ENCODE measurements around the gene AASDHPPT.
A peak's percentile ranks its signal among the peaks of the same experiment; 100 is the strongest.

AASDHPPT gene

DNA sequence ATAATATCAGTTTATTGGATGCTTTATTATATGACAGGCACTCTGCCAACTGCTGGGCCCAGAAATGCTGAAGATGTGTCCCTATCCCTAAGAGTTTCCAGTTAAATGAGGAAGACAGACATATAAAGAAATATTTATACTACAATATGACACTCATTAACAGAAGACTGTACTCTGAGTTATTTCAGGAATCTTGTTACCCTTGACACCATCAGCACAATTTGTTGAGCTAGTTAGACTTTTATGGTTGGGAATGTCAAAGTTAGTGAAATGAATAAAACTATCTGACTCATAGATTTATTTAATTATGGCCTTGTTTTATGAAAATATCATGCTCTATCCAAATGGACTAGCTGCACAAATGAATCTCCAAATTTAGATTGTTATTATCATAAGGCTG is 29.8 kb upstream of the AASDHPPT start:
- ATAC-seq, result no peak

DNA sequence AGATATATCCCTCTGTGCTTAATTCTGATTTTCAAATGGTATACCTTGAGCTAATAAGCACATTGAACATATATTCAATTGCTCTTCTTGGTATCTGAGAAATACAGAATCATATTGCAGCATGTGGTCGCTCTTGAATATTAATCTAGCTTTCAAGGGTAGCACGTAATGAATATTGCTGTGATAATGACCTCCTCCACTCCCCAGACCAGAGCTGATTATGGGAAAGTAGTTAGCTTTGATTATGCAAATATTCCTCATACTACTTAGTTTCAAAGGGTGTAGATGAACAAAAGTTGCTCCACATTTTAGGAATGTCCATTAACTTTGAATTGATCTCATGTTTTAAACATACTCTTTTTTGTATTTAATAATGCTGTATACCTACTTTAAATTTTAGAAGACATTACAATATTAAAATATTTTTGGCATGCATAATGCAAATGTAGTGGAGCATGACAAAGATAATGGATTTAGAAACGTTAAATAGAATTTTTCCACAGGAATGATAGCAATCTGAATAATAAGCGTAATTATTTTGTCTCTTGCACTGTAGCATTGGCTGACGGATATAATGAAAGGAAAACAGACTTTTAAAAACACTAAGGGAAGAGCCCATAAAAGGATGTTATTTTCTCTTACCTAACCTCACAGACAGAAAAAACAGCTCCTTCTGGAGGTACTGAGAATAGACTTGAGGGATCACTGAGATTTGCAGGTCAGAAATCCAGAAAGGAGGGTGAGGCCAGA is 27.6 kb upstream of the AASDHPPT start:
- ATAC-seq, result no peak
- no peak for TF ChIP-seq SNAI2 (CRISPR knock-in tag; IDR thresholded peaks at IDR 0.05)
- no peak for TF ChIP-seq ARNTL (CRISPR knock-in tag; IDR thresholded peaks at IDR 0.05; ENCODE audit: borderline replicate concordance, low read depth)
- TF ChIP-seq CSDC2 (CRISPR knock-in tag; IDR thresholded peaks at IDR 0.05), result no peak
- no peak for TF ChIP-seq ZC3H10 (CRISPR knock-in tag; IDR thresholded peaks at IDR 0.05)
- TF ChIP-seq, protein P1, sequence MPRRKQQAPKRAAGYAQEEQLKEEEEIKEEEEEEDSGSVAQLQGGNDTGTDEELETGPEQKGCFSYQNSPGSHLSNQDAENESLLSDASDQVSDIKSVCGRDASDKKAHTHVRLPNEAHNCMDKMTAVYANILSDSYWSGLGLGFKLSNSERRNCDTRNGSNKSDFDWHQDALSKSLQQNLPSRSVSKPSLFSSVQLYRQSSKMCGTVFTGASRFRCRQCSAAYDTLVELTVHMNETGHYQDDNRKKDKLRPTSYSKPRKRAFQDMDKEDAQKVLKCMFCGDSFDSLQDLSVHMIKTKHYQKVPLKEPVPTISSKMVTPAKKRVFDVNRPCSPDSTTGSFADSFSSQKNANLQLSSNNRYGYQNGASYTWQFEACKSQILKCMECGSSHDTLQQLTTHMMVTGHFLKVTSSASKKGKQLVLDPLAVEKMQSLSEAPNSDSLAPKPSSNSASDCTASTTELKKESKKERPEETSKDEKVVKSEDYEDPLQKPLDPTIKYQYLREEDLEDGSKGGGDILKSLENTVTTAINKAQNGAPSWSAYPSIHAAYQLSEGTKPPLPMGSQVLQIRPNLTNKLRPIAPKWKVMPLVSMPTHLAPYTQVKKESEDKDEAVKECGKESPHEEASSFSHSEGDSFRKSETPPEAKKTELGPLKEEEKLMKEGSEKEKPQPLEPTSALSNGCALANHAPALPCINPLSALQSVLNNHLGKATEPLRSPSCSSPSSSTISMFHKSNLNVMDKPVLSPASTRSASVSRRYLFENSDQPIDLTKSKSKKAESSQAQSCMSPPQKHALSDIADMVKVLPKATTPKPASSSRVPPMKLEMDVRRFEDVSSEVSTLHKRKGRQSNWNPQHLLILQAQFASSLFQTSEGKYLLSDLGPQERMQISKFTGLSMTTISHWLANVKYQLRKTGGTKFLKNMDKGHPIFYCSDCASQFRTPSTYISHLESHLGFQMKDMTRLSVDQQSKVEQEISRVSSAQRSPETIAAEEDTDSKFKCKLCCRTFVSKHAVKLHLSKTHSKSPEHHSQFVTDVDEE (CRISPR knock-in tag; IDR thresholded peaks at IDR 0.05), result no peak
- no peak for TF ChIP-seq RARB (CRISPR knock-in tag; IDR thresholded peaks at IDR 0.05)
- TF ChIP-seq, protein P2, sequence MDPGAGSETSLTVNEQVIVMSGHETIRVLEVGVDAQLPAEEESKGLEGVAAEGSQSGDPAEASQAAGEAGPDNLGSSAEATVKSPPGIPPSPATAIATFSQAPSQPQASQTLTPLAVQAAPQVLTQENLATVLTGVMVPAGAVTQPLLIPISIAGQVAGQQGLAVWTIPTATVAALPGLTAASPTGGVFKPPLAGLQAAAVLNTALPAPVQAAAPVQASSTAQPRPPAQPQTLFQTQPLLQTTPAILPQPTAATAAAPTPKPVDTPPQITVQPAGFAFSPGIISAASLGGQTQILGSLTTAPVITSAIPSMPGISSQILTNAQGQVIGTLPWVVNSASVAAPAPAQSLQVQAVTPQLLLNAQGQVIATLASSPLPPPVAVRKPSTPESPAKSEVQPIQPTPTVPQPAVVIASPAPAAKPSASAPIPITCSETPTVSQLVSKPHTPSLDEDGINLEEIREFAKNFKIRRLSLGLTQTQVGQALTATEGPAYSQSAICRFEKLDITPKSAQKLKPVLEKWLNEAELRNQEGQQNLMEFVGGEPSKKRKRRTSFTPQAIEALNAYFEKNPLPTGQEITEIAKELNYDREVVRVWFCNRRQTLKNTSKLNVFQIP (CRISPR knock-in tag; IDR thresholded peaks at IDR 0.05; ENCODE audit: borderline replicate concordance, low read depth), result no peak
- no peak for TF ChIP-seq GLIS3 (CRISPR knock-in tag; IDR thresholded peaks at IDR 0.05)
- TF ChIP-seq TCF4 (CRISPR knock-in tag; IDR thresholded peaks at IDR 0.05; ENCODE audit: borderline replicate concordance), result no peak
- TF ChIP-seq ISL1 (CRISPR knock-in tag; IDR thresholded peaks at IDR 0.05), result no peak
- TF ChIP-seq BACH2 (CRISPR knock-in tag; IDR thresholded peaks at IDR 0.05; ENCODE audit: borderline replicate concordance), result no peak
- TF ChIP-seq ZNF565 (CRISPR knock-in tag; conservative IDR thresholded peaks at IDR 0.05; ENCODE audit: low read depth), result no peak
- no peak for TF ChIP-seq ESRRG (CRISPR knock-in tag; IDR thresholded peaks at IDR 0.05)
- no peak for TF ChIP-seq PPARA (CRISPR knock-in tag; IDR thresholded peaks at IDR 0.05; ENCODE audit: borderline replicate concordance)
- TF ChIP-seq, protein P3, sequence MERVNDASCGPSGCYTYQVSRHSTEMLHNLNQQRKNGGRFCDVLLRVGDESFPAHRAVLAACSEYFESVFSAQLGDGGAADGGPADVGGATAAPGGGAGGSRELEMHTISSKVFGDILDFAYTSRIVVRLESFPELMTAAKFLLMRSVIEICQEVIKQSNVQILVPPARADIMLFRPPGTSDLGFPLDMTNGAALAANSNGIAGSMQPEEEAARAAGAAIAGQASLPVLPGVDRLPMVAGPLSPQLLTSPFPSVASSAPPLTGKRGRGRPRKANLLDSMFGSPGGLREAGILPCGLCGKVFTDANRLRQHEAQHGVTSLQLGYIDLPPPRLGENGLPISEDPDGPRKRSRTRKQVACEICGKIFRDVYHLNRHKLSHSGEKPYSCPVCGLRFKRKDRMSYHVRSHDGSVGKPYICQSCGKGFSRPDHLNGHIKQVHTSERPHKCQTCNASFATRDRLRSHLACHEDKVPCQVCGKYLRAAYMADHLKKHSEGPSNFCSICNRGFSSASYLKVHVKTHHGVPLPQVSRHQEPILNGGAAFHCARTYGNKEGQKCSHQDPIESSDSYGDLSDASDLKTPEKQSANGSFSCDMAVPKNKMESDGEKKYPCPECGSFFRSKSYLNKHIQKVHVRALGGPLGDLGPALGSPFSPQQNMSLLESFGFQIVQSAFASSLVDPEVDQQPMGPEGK (CRISPR knock-in tag; IDR thresholded peaks at IDR 0.05; ENCODE audit: borderline replicate concordance), result no peak
- TF ChIP-seq, protein P4, sequence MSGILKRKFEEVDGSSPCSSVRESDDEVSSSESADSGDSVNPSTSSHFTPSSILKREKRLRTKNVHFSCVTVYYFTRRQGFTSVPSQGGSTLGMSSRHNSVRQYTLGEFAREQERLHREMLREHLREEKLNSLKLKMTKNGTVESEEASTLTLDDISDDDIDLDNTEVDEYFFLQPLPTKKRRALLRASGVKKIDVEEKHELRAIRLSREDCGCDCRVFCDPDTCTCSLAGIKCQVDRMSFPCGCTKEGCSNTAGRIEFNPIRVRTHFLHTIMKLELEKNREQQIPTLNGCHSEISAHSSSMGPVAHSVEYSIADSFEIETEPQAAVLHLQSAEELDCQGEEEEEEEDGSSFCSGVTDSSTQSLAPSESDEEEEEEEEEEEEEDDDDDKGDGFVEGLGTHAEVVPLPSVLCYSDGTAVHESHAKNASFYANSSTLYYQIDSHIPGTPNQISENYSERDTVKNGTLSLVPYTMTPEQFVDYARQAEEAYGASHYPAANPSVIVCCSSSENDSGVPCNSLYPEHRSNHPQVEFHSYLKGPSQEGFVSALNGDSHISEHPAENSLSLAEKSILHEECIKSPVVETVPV (CRISPR knock-in tag; IDR thresholded peaks at IDR 0.05), result no peak

More for the DNA sequence above, 29.8 kb upstream of the AASDHPPT start:
- TF ChIP-seq, protein P5, sequence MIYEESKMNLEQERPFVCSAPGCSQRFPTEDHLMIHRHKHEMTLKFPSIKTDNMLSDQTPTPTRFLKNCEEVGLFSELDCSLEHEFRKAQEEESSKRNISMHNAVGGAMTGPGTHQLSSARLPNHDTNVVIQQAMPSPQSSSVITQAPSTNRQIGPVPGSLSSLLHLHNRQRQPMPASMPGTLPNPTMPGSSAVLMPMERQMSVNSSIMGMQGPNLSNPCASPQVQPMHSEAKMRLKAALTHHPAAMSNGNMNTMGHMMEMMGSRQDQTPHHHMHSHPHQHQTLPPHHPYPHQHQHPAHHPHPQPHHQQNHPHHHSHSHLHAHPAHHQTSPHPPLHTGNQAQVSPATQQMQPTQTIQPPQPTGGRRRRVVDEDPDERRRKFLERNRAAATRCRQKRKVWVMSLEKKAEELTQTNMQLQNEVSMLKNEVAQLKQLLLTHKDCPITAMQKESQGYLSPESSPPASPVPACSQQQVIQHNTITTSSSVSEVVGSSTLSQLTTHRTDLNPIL (CRISPR knock-in tag; IDR thresholded peaks at IDR 0.05; ENCODE audit: low read depth), result no peak
- TF ChIP-seq ZNF565 (CRISPR knock-in tag; conservative IDR thresholded peaks at IDR 0.05; ENCODE audit: low read depth) (no peak), ZNF8 (CRISPR knock-in tag; IDR thresholded peaks at IDR 0.05) (no peak), GLIS3 (CRISPR knock-in tag; IDR thresholded peaks at IDR 0.05) (no peak), ISL1 (CRISPR knock-in tag; IDR thresholded peaks at IDR 0.05) (peak; percentile 39; the same call in 1 of the 2 replicates)
- TF ChIP-seq, protein P3 (CRISPR knock-in tag; IDR thresholded peaks at IDR 0.05; ENCODE audit: borderline replicate concordance), result no peak

Data from SK-N-SH treated with all-trans-retinoic acid at 6 μM for 48 hours (cell line).